Activated CD8-positive, alpha-beta T cell treated with anti-CD3 and anti-CD28 coated beads for 36 hours (primary cell): ENCODE results near the gene CAMK2N2. TPM values are rescaled to one million over a fixed set of nuclear protein-coding genes. Genes with fewer than 3 reads are reported as not detected.
A peak's percentile ranks its signal among the peaks of the same experiment; 100 is the strongest.

Experiments
- ATAC-seq: fragments of 200-7000 bp; cut with Tn5 transposase; one replicate; pipeline ENCODE4 v1.10.0; 2021; ENCODE audit warnings: mild to moderate bottlenecking, moderate library complexity
- CTCF ChIA-PET: fragments of 350-600 bp; sonication (Branson Sonifier 250); formaldehyde crosslinking; loops from one replicate; lab custom pipeline; 2021; ENCODE audit warnings: antibody characterized with exemption; lab: Charles Lee
- POLR2A ChIA-PET: fragments of 350-600 bp; sonication (Branson Sonifier 250); formaldehyde crosslinking; loops from one replicate; lab custom pipeline; 2021; ENCODE audit warnings: antibody characterized with exemption; lab: Charles Lee
- DNase-seq: peaks from one replicate; pipeline ENCODE4 v3.0.0-alpha.2; 2020
- H3K27ac Mint-ChIP-seq: one replicate; pipeline ENCODE4 v1.8.0; 2021; ENCODE audit warnings: mild to moderate bottlenecking, mixed read lengths
- H3K27me3 Mint-ChIP-seq: one replicate; pipeline ENCODE4 v1.8.0; 2021; ENCODE audit warnings: mixed read lengths
- H3K36me3 Mint-ChIP-seq: one replicate; pipeline ENCODE4 v1.8.0; 2021; ENCODE audit warnings: low read depth, mixed read lengths
- H3K4me1 Mint-ChIP-seq: one replicate; pipeline ENCODE4 v1.8.0; 2021; ENCODE audit warnings: low read depth, mixed read lengths
- H3K4me3 Mint-ChIP-seq: one replicate; pipeline ENCODE4 v1.8.0; 2021; ENCODE audit warnings: mild to moderate bottlenecking, moderate library complexity, mixed read lengths
- H3K9me3 Mint-ChIP-seq: one replicate; pipeline ENCODE4 v1.8.0; 2021; ENCODE audit warnings: mixed read lengths
- intact Hi-C: fragments of 100-400 bp; cut with micrococcal nuclease; formaldehyde crosslinking; loops from one replicate; pipeline ENCODE4 v1.10.0; 2022
- total RNA-seq, 2 experiments: library from RNA; stranded (reverse); gene quantifications; one replicate each; pipeline ENCODE4 v1.2.3, GENCODE V29; 2021
- TF ChIP-seq, protein P1 (sequence below): fragments of 200-600 bp; IDR thresholded peaks from one replicate; pipeline ENCODE4 v1.8.0; 2022; ENCODE audit warnings: antibody characterized with exemption, mild to moderate bottlenecking

Gene CAMK2N2
- total RNA-seq, 2 experiments from 2014 or later: 0.18 to 0.22 TPM

GRCh38 chr3:184229394-184230080, 31.8 kb downstream of the CAMK2N2 start, which contains the start of gene VWA5B2:
Gene VWA5B2, plus strand, starts transcription at chr3:184229585. Its CDS starts 944 bp downstream, at chr3:184230529.
- ChIA-PET CTCF (interaction anchor here (0.7 to 5.1 kb wide), 12 partner anchors 13 to 345 kb away, joined by 3 to 67 read pairs (median 14); partner anchors contain the start of genes CAMK2N2, EEF1AKMT4 and PARL), POLR2A (interaction anchor here (0.6 to 3.1 kb wide), 6 partner anchors 11 to 1162 kb away, joined by 3 to 9 read pairs (median 5); partner anchors contain the start of genes CAMK2N2 and EEF1AKMT4)
- H3K36me3 Mint-ChIP-seq: no peaks in the 10 kb centered on the region
- H3K4me3 Mint-ChIP-seq: peak within 1 kb of the TSS; percentile 54
- no peak within 1 kb of the TSS for H3K27ac Mint-ChIP-seq
- peaks cover 11% of the 10 kb centered on the region for H3K4me1 Mint-ChIP-seq
- H3K9me3 Mint-ChIP-seq: no peaks in the 10 kb centered on the region
- H3K27me3 Mint-ChIP-seq: peaks cover 37% of the 10 kb centered on the region
- peak; percentile 73 for DNase-seq
- TF ChIP-seq, protein P1, sequence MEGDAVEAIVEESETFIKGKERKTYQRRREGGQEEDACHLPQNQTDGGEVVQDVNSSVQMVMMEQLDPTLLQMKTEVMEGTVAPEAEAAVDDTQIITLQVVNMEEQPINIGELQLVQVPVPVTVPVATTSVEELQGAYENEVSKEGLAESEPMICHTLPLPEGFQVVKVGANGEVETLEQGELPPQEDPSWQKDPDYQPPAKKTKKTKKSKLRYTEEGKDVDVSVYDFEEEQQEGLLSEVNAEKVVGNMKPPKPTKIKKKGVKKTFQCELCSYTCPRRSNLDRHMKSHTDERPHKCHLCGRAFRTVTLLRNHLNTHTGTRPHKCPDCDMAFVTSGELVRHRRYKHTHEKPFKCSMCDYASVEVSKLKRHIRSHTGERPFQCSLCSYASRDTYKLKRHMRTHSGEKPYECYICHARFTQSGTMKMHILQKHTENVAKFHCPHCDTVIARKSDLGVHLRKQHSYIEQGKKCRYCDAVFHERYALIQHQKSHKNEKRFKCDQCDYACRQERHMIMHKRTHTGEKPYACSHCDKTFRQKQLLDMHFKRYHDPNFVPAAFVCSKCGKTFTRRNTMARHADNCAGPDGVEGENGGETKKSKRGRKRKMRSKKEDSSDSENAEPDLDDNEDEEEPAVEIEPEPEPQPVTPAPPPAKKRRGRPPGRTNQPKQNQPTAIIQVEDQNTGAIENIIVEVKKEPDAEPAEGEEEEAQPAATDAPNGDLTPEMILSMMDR: no peak
- intact Hi-C loops: loop anchor here (5.0 kb wide), 1 partner anchor 58 kb away; no protein-coding TSS in a partner anchor
- ATAC-seq: peak; percentile 96

GRCh38 chr3:184228376-184229137, 32.8 kb downstream of the CAMK2N2 start:
- peaks cover 37% of the 10 kb centered on the region for H3K27me3 Mint-ChIP-seq
- H3K4me1 Mint-ChIP-seq: peaks cover 11% of the 10 kb centered on the region
- ChIA-PET POLR2A (interaction anchor here (1.3 to 3.1 kb wide), 3 partner anchors 12 to 21 kb away, joined by 6 to 9 read pairs (median 6); partner anchors contain the start of gene EEF1AKMT4), CTCF (interaction anchor here (0.8 to 5.1 kb wide), 37 partner anchors 9 to 369 kb away, joined by 3 to 67 read pairs (median 10); partner anchors contain the start of genes ABCF3, CAMK2N2, EEF1AKMT4 and PARL)
- no peak overlapping the region for H3K27ac Mint-ChIP-seq
- H3K4me3 Mint-ChIP-seq: peak overlapping the region; percentile 51
- H3K9me3 Mint-ChIP-seq: no peaks in the 10 kb centered on the region
- DNase-seq (no peak), ATAC-seq (no peak)
- TF ChIP-seq, protein P1: no peak
- H3K36me3 Mint-ChIP-seq: no peaks in the 10 kb centered on the region
- intact Hi-C loops: loop anchor here (5.0 kb wide), 1 partner anchor 59 kb away; no protein-coding TSS in a partner anchor

DNA sequence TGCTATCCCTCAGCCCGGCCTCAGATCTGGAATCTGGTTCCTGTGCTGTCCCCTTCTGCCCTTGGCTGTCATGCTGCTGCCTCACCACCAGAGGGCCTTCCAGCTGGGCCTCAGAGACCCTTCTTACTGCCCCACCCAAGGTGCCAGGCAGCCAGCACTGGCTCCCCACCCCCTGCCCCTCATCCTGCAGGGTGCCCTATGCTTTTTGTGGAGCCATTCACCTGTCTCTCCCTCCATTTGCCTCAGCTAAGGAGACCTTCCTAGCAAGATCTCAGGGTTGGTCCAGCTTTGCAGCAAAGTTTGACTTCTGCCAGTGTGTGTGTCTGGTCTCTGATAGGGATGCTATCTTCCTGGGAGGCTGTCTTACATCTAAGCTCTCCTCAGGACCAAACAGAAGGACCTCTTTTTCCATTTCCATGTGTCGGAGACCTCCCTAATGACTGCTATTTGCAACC, 33.8 kb downstream of the CAMK2N2 start:
- Mint-ChIP-seq H3K4me3 (no peak overlapping the region), H3K27ac (no peak overlapping the region), H3K27me3 (peaks cover 33% of the 10 kb centered on the region), H3K4me1 (peaks cover 11% of the 10 kb centered on the region), H3K9me3 (no peaks in the 10 kb centered on the region), H3K36me3 (no peaks in the 10 kb centered on the region)
- ATAC-seq (peak; percentile 64), DNase-seq (peak; percentile 61)
- TF ChIP-seq, protein P1: peak; percentile 97
- ChIA-PET CTCF (interaction anchor here (0.7 to 5.1 kb wide), 44 partner anchors 10 to 368 kb away, joined by 3 to 67 read pairs (median 6); partner anchors contain the start of genes ABCF3, CAMK2N2 and EEF1AKMT4), POLR2A (interaction anchor here (0.7 to 3.1 kb wide), 5 partner anchors 13 to 29 kb away, joined by 3 to 9 read pairs (median 6); partner anchors contain the start of gene EEF1AKMT4)
- intact Hi-C loops: loop anchor here (5.0 kb wide), 1 partner anchor 60 kb away; no protein-coding TSS in a partner anchor

GRCh38 chr3:184223946-184224345, 37.4 kb downstream of the CAMK2N2 start:
- no peak overlapping the region for H3K4me3 Mint-ChIP-seq
- TF ChIP-seq, protein P1: no peak
- ATAC-seq: no peak
- H3K27me3 Mint-ChIP-seq: peaks cover 17% of the 10 kb centered on the region
- intact Hi-C loops: no loop called here
- H3K4me1 Mint-ChIP-seq: peaks cover 5% of the 10 kb centered on the region
- H3K36me3 Mint-ChIP-seq: no peaks in the 10 kb centered on the region
- H3K9me3 Mint-ChIP-seq: no peaks in the 10 kb centered on the region
- CTCF ChIA-PET: no interaction called here
- no peak overlapping the region for H3K27ac Mint-ChIP-seq
- DNase-seq: no peak
- POLR2A ChIA-PET: no interaction called here
